ENCODE data around the gene NUP210L. TPM values are rescaled to one million over a fixed set of nuclear protein-coding genes. Genes with fewer than 3 reads are reported as not detected.
A peak's percentile ranks its signal among the peaks of the same experiment; 100 is the strongest.

Gene NUP210L
- total and polyA plus RNA-seq, 7 donors, result under 0.01 to 0.01 (median under 0.01) TPM; not detected in 4

DNA sequence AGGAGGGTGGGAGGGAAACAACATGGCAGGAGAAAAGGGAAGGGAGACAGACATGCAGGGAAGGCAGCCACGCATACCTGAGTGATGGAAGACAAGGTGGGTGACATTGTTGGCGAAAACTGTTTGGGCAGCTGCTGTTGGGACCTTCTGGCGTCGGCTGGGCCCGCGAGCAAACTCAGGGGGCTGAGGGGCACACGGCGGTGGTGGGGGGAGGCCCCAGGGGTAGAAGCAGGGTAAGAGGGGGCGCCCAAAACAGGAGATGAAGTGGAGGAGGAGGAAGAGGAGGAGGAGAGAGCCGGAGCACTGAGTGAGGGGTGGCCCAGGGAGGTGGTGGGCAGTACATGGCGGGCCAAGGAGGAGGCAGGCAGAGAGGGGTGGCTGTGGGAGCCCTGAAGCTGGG lies 203.7 kb downstream of the NUP210L start:
- WGBS, 2 donors, result 94 to 95% methylated on average over 11 of the region's 11 CpGs
- H3K27me3 ChIP-seq, result no peaks in the 10 kb centered on the region
- H3K36me3 ChIP-seq, result peaks cover 31 to 74% (median 56%) of the 10 kb centered on the region in 4 donors
- H3K9me3 ChIP-seq, result no peaks in the 10 kb centered on the region
- no peak overlapping the region for H3K4me3 ChIP-seq
- TF ChIP-seq POLR2A (IDR thresholded peaks at IDR 0.05) (no peak), EP300 (IDR thresholded peaks at IDR 0.05) (no peak), POLR2AphosphoS5 (IDR thresholded peaks at IDR 0.05) (no peak)
- TF ChIP-seq, protein P1, sequence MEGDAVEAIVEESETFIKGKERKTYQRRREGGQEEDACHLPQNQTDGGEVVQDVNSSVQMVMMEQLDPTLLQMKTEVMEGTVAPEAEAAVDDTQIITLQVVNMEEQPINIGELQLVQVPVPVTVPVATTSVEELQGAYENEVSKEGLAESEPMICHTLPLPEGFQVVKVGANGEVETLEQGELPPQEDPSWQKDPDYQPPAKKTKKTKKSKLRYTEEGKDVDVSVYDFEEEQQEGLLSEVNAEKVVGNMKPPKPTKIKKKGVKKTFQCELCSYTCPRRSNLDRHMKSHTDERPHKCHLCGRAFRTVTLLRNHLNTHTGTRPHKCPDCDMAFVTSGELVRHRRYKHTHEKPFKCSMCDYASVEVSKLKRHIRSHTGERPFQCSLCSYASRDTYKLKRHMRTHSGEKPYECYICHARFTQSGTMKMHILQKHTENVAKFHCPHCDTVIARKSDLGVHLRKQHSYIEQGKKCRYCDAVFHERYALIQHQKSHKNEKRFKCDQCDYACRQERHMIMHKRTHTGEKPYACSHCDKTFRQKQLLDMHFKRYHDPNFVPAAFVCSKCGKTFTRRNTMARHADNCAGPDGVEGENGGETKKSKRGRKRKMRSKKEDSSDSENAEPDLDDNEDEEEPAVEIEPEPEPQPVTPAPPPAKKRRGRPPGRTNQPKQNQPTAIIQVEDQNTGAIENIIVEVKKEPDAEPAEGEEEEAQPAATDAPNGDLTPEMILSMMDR (IDR thresholded peaks at IDR 0.05), result no peak
- H3K4me1 ChIP-seq, result peaks cover 0 to 16% (median 10%) of the 10 kb centered on the region in 4 donors
- intact Hi-C loops (cut with DNase I), result no loop called here
- DNase-seq, result no peak
- no peak overlapping the region for H3K27ac ChIP-seq

DNA sequence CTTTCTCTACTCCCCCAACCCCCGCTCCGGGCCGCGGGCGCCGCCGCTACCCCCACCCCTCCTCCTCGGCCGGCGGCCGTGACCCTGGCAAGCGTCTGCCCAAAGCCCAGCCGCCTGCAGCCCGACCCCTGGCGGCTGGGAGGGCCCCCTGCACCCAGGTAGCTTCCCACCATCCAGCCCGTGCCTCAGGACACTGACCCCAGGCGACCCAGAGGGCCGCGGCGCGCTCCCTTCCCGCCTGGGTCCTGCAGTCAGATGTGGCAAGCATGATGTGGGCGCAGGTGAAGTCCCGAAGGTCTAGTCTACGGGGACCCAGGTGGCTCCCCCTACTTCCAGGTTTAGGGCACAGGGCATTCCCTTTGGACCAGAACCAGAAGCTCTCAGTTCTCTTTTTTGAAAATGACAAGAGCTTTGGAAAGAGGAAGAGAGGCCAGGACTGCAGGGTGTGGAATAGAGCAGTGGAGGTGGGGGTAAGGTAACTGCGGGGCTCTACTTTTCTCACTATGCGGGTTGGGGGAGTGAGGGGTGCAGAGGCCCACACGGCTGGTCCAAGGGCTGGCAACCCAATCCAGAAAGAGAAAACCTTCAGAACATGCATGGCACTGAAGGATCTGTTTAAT lies 208.1 kb downstream of the NUP210L start, which contains the start of gene DENND4B:
DENND4B (minus strand) TSS at position 97 of the 620 bp plus-strand sequence. CDS start 2,344 bp downstream, outside the sequence.
- intact Hi-C loops (cut with DNase I), result loop anchor here (1.0 to 5.0 kb wide), 2 partner anchors 36 to 149 kb away; no protein-coding TSS in a partner anchor
- peaks cover 15 to 66% (median 46%) of the 10 kb centered on the region in 4 donors for H3K36me3 ChIP-seq
- 8 to 10% methylated on average over 28 of the region's 28 CpGs for WGBS, 2 donors

DNA sequence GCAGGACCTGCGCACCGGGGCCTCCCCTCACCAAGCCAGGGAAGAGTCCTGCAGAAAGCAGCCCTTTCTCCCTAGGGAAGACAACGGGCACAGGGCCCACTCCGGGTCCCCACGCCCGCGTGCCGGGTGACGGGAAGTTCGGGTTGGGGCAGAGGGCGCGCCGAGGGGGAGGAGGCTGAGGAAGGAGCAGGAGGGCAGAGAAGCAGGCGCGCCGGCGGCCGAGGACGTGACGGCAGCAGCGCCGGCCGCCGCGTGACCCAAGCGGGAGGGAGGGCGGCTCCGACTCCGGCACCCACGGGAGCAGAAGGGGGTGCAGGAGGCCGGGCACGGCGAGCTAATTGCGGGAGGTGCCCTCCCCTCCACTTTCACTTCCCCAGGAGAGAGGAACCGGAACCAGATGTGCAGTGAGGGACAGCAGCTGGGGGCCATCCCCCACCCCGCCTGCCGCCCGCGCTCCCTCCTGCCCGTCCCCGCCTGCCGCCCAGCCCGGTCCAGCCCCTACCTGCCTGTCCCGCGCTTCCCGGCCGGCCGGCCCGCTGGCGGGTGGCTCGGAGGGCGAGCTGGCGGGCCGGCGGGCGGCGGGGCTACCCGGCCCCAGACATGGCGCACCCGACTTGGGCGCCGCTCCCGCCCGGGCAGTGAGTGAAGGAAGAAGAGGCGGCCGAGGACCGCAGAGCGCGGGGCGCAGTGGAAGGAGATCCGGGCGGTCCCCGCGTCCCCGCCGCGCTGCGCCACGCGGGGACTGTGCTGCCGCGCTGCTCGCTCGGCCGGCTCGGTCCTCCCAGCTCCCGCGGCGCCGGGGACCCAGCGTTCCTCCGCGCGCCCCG lies 208.9 kb downstream of the NUP210L start:
- H3K27ac ChIP-seq, result peak overlapping the region; percentile 98 to 100 (median 99)
- H3K9me3 ChIP-seq, result no peaks in the 10 kb centered on the region
- peaks cover 0 to 29% (median 19%) of the 10 kb centered on the region in 4 donors for H3K4me1 ChIP-seq
- no peaks in the 10 kb centered on the region for H3K27me3 ChIP-seq
- H3K36me3 ChIP-seq, result peaks cover 9 to 66% (median 42%) of the 10 kb centered on the region in 4 donors
- intact Hi-C loops (cut with DNase I), result loop anchor here (1.0 to 5.0 kb wide), 4 partner anchors 23 to 149 kb away; no protein-coding TSS in a partner anchor
- DNase-seq, result peak; percentile 95
- peak overlapping the region; percentile 67 to 98 (median 94) for H3K4me3 ChIP-seq
- 0% methylated on average over 95 of the region's 95 CpGs for WGBS, 2 donors
- TF ChIP-seq EP300 (IDR thresholded peaks at IDR 0.05), result peak in 3 of 4 donors; percentile 49 to 68 (median 53)
- TF ChIP-seq POLR2A (IDR thresholded peaks at IDR 0.05), result peak; percentile 18 to 34
- peak; percentile 70 to 85 (median 82) for TF ChIP-seq POLR2AphosphoS5 (IDR thresholded peaks at IDR 0.05)
- TF ChIP-seq, protein P1 (IDR thresholded peaks at IDR 0.05), result no peak

More for the DNA sequence above, 208.1 kb downstream of the NUP210L start, which contains the start of gene DENND4B:
- Histone ChIP-seq H3K9me3 (no peaks in the 10 kb centered on the region), H3K4me3 (peak within 1 kb of the TSS; percentile 67 to 98 (median 94)), H3K4me1 (peaks cover 0 to 29% (median 19%) of the 10 kb centered on the region in 4 donors), H3K27me3 (no peaks in the 10 kb centered on the region), H3K27ac (peak within 1 kb of the TSS; percentile 98 to 100 (median 99))
- peak; percentile 93 for DNase-seq
- TF ChIP-seq POLR2AphosphoS5 (IDR thresholded peaks at IDR 0.05), result peak; percentile 8 to 73 (median 64)
- TF ChIP-seq POLR2A (IDR thresholded peaks at IDR 0.05), result no peak
- TF ChIP-seq, protein P1 (IDR thresholded peaks at IDR 0.05), result peak; percentile 77 to 99 (median 86)
- TF ChIP-seq EP300 (IDR thresholded peaks at IDR 0.05), result no peak

- Histone ChIP-seq H3K27me3 (no peaks in the 10 kb centered on the region), H3K36me3 (peaks cover 2 to 66% (median 41%) of the 10 kb centered on the region in 4 donors), H3K27ac (peak overlapping the region; percentile 98 to 100 (median 99)), H3K4me1 (peaks cover 0 to 29% (median 19%) of the 10 kb centered on the region in 4 donors), H3K4me3 (peak overlapping the region; percentile 67 to 98 (median 94)), H3K9me3 (no peaks in the 10 kb centered on the region)
- TF ChIP-seq POLR2AphosphoS5 (IDR thresholded peaks at IDR 0.05), result peak in 1 of 4 donors; percentile 8
- no peak for TF ChIP-seq POLR2A (IDR thresholded peaks at IDR 0.05)
- intact Hi-C loops (cut with DNase I), result loop anchor here (1.0 to 5.0 kb wide), 3 partner anchors 22 to 122 kb away; no protein-coding TSS in a partner anchor
- WGBS, 2 donors, result 18 to 21% methylated on average over 12 of the region's 12 CpGs
- peak; percentile 77 for DNase-seq
These were observed 209.6 kb downstream of the NUP210L start for GRCh38 chr1:153945131-153945794.

Data from sigmoid colon (tissue), 7 donors.